Measurements from ENCODE around the gene MPZL1. TPM values are rescaled to one million over a fixed set of nuclear protein-coding genes. Genes with fewer than 3 reads are reported as not detected.

Gene MPZL1
- total RNA-seq, 1 experiment from 2014 or later: 71.7 TPM

GRCh38 chr1:167678422-167678821 lies 43.4 kb upstream of the MPZL1 start (continued):
- TF ChIP-seq USF1 (CRISPR knock-in tag; IDR thresholded peaks at IDR 0.05) (no peak), ZNF232 (CRISPR knock-in tag; IDR thresholded peaks at IDR 0.05) (no peak), SP1 (CRISPR knock-in tag; conservative IDR thresholded peaks at IDR 0.05) (no peak), PRDM15 (CRISPR knock-in tag; IDR thresholded peaks at IDR 0.05) (no peak), IRF2 (CRISPR knock-in tag; IDR thresholded peaks at IDR 0.05; ENCODE audit: borderline replicate concordance, low read depth) (no peak), RELA (CRISPR knock-in tag; IDR thresholded peaks at IDR 0.05; ENCODE audit: borderline replicate concordance) (no peak)
- TF ChIP-seq, protein P1, sequence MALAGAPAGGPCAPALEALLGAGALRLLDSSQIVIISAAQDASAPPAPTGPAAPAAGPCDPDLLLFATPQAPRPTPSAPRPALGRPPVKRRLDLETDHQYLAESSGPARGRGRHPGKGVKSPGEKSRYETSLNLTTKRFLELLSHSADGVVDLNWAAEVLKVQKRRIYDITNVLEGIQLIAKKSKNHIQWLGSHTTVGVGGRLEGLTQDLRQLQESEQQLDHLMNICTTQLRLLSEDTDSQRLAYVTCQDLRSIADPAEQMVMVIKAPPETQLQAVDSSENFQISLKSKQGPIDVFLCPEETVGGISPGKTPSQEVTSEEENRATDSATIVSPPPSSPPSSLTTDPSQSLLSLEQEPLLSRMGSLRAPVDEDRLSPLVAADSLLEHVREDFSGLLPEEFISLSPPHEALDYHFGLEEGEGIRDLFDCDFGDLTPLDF (CRISPR knock-in tag; IDR thresholded peaks at IDR 0.05): no peak

- Mint-ChIP-seq H3K4me1 (peaks cover 6% of the 10 kb centered on the region), H3K4me3 (no peak overlapping the region), H3K9me3 (no peaks in the 10 kb centered on the region), H3K27ac (no peak overlapping the region), H3K27me3 (ENCODE audit: low read depth) (no peaks in the 10 kb centered on the region), H3K36me3 (no peaks in the 10 kb centered on the region)
- POLR2A ChIA-PET: no interaction called here
- DNase-seq (ENCODE audit: low spot score) (no peak), ATAC-seq (no peak)
- CTCF ChIA-PET: interaction anchor here (2.5 kb wide), 1 partner anchor 9 kb away, joined by 14 read pairs; no protein-coding TSS in a partner anchor
- TF ChIP-seq FOXK1 (CRISPR knock-in tag; IDR thresholded peaks at IDR 0.05) (no peak), RORB (CRISPR knock-in tag; IDR thresholded peaks at IDR 0.05) (no peak), ZNF671 (CRISPR knock-in tag; IDR thresholded peaks at IDR 0.05) (no peak), NFYB (CRISPR knock-in tag; conservative IDR thresholded peaks at IDR 0.05; ENCODE audit: low read depth) (no peak), SOX15 (CRISPR knock-in tag; IDR thresholded peaks at IDR 0.05) (no peak), AFF4 (CRISPR knock-in tag; IDR thresholded peaks at IDR 0.05; ENCODE audit: borderline replicate concordance) (no peak), TCF7 (CRISPR knock-in tag; IDR thresholded peaks at IDR 0.05; ENCODE audit: low read depth) (no peak), NFE2L1 (CRISPR knock-in tag; IDR thresholded peaks at IDR 0.05) (no peak), AR (CRISPR knock-in tag; IDR thresholded peaks at IDR 0.05) (no peak)
- TF ChIP-seq, protein P2, sequence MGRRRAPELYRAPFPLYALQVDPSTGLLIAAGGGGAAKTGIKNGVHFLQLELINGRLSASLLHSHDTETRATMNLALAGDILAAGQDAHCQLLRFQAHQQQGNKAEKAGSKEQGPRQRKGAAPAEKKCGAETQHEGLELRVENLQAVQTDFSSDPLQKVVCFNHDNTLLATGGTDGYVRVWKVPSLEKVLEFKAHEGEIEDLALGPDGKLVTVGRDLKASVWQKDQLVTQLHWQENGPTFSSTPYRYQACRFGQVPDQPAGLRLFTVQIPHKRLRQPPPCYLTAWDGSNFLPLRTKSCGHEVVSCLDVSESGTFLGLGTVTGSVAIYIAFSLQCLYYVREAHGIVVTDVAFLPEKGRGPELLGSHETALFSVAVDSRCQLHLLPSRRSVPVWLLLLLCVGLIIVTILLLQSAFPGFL (CRISPR knock-in tag; IDR thresholded peaks at IDR 0.05; ENCODE audit: borderline replicate concordance): no peak
- TF ChIP-seq, protein P3, sequence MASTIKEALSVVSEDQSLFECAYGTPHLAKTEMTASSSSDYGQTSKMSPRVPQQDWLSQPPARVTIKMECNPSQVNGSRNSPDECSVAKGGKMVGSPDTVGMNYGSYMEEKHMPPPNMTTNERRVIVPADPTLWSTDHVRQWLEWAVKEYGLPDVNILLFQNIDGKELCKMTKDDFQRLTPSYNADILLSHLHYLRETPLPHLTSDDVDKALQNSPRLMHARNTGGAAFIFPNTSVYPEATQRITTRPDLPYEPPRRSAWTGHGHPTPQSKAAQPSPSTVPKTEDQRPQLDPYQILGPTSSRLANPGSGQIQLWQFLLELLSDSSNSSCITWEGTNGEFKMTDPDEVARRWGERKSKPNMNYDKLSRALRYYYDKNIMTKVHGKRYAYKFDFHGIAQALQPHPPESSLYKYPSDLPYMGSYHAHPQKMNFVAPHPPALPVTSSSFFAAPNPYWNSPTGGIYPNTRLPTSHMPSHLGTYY (CRISPR knock-in tag; IDR thresholded peaks at IDR 0.05): no peak
- TF ChIP-seq, protein P4, sequence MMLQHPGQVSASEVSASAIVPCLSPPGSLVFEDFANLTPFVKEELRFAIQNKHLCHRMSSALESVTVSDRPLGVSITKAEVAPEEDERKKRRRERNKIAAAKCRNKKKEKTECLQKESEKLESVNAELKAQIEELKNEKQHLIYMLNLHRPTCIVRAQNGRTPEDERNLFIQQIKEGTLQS (CRISPR knock-in tag; conservative IDR thresholded peaks at IDR 0.05): no peak
- TF ChIP-seq, protein P1 (CRISPR knock-in tag; IDR thresholded peaks at IDR 0.05): no peak
- TF ChIP-seq, protein P5, sequence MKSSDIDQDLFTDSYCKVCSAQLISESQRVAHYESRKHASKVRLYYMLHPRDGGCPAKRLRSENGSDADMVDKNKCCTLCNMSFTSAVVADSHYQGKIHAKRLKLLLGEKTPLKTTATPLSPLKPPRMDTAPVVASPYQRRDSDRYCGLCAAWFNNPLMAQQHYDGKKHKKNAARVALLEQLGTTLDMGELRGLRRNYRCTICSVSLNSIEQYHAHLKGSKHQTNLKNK (CRISPR knock-in tag; IDR thresholded peaks at IDR 0.05): no peak
Measured at GRCh38 chr1:167678838-167679237, 42.9 kb upstream of the MPZL1 start.

All from WTC11 (cell line).